ENCODE measurements around the gene BCL11B. TPM values are rescaled to one million over a fixed set of nuclear protein-coding genes. Genes with fewer than 3 reads are reported as not detected.

BCL11B gene
- total and polyA plus RNA-seq, 2 of the 8 experiments (the other 6 are each of a cell fraction or from before 2014, with no cell fraction given): 0.63 to 5.9 TPM

DNA sequence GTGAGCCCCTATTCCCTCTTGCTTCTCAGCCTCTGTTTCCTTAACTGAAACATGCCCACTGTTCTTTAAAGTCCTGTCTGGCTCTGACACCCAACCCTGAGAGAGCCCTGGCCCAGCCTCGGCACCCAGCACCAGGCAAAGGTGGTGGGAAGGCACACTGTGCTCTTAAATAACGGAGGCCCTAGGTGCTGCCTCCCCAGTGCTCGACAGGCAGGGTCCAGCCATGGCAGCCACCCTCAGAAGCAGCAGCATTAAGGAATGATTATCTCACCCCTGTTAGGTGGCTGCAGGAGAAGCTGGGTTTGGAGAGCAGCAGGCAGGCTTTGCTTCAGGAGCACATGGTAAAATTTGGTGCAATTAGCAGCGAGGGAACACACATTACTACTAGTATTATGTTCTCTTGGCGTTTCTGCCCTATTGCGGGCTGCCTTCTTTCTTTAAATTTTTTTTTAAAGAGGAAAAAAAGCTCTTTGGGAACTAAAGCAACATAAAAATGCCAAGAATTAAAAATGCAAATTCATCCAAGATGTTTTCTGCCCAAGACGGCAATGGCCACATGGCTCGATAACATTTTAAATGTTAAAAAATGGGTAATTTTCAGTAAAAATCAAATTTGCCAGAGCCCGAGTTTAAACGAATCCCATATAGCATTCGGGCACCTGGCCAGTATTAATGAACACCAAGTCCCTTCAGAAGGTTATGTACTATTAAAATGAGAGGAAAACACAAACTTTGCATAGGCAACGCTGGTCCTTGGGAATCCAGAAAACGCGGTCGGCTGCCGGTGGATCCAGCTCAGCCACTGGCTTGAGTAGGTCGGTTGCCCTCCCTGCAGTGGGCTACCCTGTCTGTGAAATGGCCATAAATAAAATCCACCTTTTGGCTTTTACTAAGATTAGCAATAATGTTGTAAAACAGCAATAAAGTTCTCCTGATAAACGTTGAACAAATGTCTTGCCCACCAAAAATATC is 152.2 kb downstream of the BCL11B start:
- H2BK5ac ChIP-seq (ENCODE audit: low read depth, low read length): no peak overlapping the region
- H2AK5ac ChIP-seq (ENCODE audit: low read depth, low read length): no peak overlapping the region
- H3K36me3 ChIP-seq (ENCODE audit: control insufficient read depth in 2 of 4, insufficient read depth in 4 of 4, low read length in 3 of 4): no peaks in the 10 kb centered on the region
- no peaks in the 10 kb centered on the region for H3K27me3 ChIP-seq (replicated peaks in 1 of 4; ENCODE audit: control insufficient read depth in 3 of 4, extremely low read depth in 1 of 4, insufficient read depth in 3 of 4, low read length in 3 of 4)
- peak in 1 of 2 experiments; percentile 40 for DNase-seq (ENCODE audit: low read depth in 1 of 2, low spot score in 2 of 2)
- H3K18ac ChIP-seq (ENCODE audit: extremely low read depth, low read length): no peak overlapping the region
- no peak overlapping the region for H3K56ac ChIP-seq (replicated peaks; ENCODE audit: insufficient read length, low read depth, low read length)
- no peaks in the 10 kb centered on the region for H3K79me1 ChIP-seq (ENCODE audit: low read depth, low read length)
- H4K91ac ChIP-seq (replicated peaks; ENCODE audit: insufficient read length, low read length): no peak overlapping the region
- H2BK12ac ChIP-seq (ENCODE audit: low read depth, low read length): no peak overlapping the region
- H3K4me3 ChIP-seq (ENCODE audit: extremely low read depth in 1 of 4, insufficient read depth in 2 of 4, low read depth in 3 of 4, low read length in 4 of 4): no peak overlapping the region
- H2BK15ac ChIP-seq (ENCODE audit: low read length): no peak overlapping the region
- no peak overlapping the region for H3K4ac ChIP-seq (replicated peaks; ENCODE audit: insufficient read length, low read depth, low read length)
- ChIA-PET CTCF (ENCODE audit: partially characterized antibody) (interaction anchor here (0.6 to 1.7 kb wide), 2 partner anchors 66 to 143 kb away, joined by 3 to 5 read pairs; no protein-coding TSS in a partner anchor), POLR2A (ENCODE audit: partially characterized antibody) (no interaction called here)
- no peak overlapping the region for H3K14ac ChIP-seq (ENCODE audit: insufficient read length)
- TF ChIP-seq SIRT6 (IDR thresholded peaks at IDR 0.05; ENCODE audit: low read length) (no peak), TCF12 (IDR thresholded peaks at IDR 0.05; ENCODE audit: low read depth, low read length) (no peak), NRF1 (IDR thresholded peaks at IDR 0.05; ENCODE audit: low read depth, low read length) (no peak), TAF1 (IDR thresholded peaks at IDR 0.05; ENCODE audit: low read depth, low read length) (no peak), SIN3A (conservative IDR thresholded peaks at IDR 0.05 in 1 of 2, IDR thresholded peaks at IDR 0.05 in 1 of 2; ENCODE audit: low read depth in 1 of 2, low read length in 2 of 2) (no peak), CHD2 (IDR thresholded peaks at IDR 0.05; ENCODE audit: low read length) (no peak), CBX8 (IDR thresholded peaks at IDR 0.05; ENCODE audit: borderline replicate concordance, low read depth, low read length) (no peak), BRCA1 (IDR thresholded peaks at IDR 0.05; ENCODE audit: low read depth, low read length) (no peak), ZNF274 (IDR thresholded peaks at IDR 0.05; ENCODE audit: borderline replicate concordance, extremely low read depth, low read length) (no peak)
- TF ChIP-seq, protein P1, sequence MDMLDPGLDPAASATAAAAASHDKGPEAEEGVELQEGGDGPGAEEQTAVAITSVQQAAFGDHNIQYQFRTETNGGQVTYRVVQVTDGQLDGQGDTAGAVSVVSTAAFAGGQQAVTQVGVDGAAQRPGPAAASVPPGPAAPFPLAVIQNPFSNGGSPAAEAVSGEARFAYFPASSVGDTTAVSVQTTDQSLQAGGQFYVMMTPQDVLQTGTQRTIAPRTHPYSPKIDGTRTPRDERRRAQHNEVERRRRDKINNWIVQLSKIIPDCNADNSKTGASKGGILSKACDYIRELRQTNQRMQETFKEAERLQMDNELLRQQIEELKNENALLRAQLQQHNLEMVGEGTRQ (IDR thresholded peaks at IDR 0.05; ENCODE audit: low read length): no peak
- no peak overlapping the region for H3K23ac ChIP-seq (ENCODE audit: insufficient read length)
- no peak overlapping the region for H4K8ac ChIP-seq (ENCODE audit: extremely low read depth, insufficient read depth, low read length)
- WGBS, 2 experiments (ENCODE audit: extremely low coverage in 1 of 2, insufficient coverage in 1 of 2, insufficient read length in 1 of 2, insufficient replicate concordance in 2 of 2, low coverage in 1 of 2, low lambda C conversion rate in 2 of 2, missing lambda C conversion rate in 1 of 2): 85% methylated on average over 18 of the region's 18 CpGs; no CpG with 5 or more reads in 1 of the 2 experiments
- FAIRE-seq: no peak
- H2BK20ac ChIP-seq (ENCODE audit: low read length): peak overlapping the region; percentile 48; the same call in 1 of the 2 replicates
- no peak overlapping the region for H2AFZ ChIP-seq (ENCODE audit: low read length)
- H3K9ac ChIP-seq (replicated peaks in 1 of 4; ENCODE audit: extremely low read depth in 1 of 4, low read depth in 3 of 4, low read length in 3 of 4): no peak overlapping the region
- no peak overlapping the region for H4K5ac ChIP-seq (ENCODE audit: insufficient read length, low read depth, low read length)
- no peaks in the 10 kb centered on the region for H3K79me2 ChIP-seq (ENCODE audit: control insufficient read depth in 1 of 2, insufficient read depth in 2 of 2, low read length in 2 of 2)
- H3K4me2 ChIP-seq (ENCODE audit: insufficient read depth in 1 of 2, low read depth in 2 of 2, low read length in 2 of 2): no peak overlapping the region
- no peak overlapping the region for H2BK120ac ChIP-seq (replicated peaks; ENCODE audit: low read depth, low read length)
- no peaks in the 10 kb centered on the region for H4K20me1 ChIP-seq (replicated peaks in 1 of 2; ENCODE audit: control insufficient read depth in 1 of 2, insufficient read depth in 2 of 2, low read length in 2 of 2)
- no peaks in the 10 kb centered on the region; the same call in 1 of the 2 replicates for H3K23me2 ChIP-seq (ENCODE audit: low read depth, low read length)
- no peak overlapping the region for H3K27ac ChIP-seq (ENCODE audit: low read depth, low read length)
- H3K4me1 ChIP-seq (replicated peaks in 1 of 4; ENCODE audit: control insufficient read depth in 3 of 4, insufficient read depth in 4 of 4, low read length in 3 of 4): peaks cover 0 to 4% (median 0%) of the 10 kb centered on the region in 4 experiments; a peak in 2 of 7 replicates
- no peaks in the 10 kb centered on the region for H3K9me3 ChIP-seq (ENCODE audit: insufficient read depth in 2 of 2, low read depth in 1 of 2, low read length in 1 of 2)

All from H1 (cell line).